Hepatocyte (in vitro differentiated cells): ENCODE results near the gene DDIT3. TPM values are rescaled to one million over a fixed set of nuclear protein-coding genes. Genes with fewer than 3 reads are reported as not detected.

Experiments
- DNase-seq: peaks from one replicate; pipeline ENCODE4 v3.0.0-alpha.2; 2016; ENCODE audit warnings: low spot score
- H2AFZ ChIP-seq: fragments of 200-600 bp; sonication (generic); 2 replicates; pipeline ENCODE4 v1.6.0; 2016; ENCODE audit warnings: antibody characterized with exemption, mild to moderate bottlenecking
- H3K27ac ChIP-seq: fragments of 200-600 bp; sonication (generic); 2 replicates; pipeline ENCODE4 v1.5.1; 2016; ENCODE audit warnings: mild to moderate bottlenecking
- H3K27me3 ChIP-seq: fragments of 200-600 bp; sonication (generic); 2 replicates; pipeline ENCODE4 v1.6.1; 2016
- H3K36me3 ChIP-seq: fragments of 200-600 bp; sonication (generic); replicated peaks from 2 replicates; pipeline ENCODE4 v1.5.1; 2016; ENCODE audit warnings: low read depth; ENCODE audit not compliant: insufficient read depth
- H3K4me1 ChIP-seq: fragments of 200-600 bp; sonication (generic); 2 replicates; pipeline ENCODE4 v1.5.1; 2016; ENCODE audit warnings: mild to moderate bottlenecking, moderate library complexity; ENCODE audit not compliant: insufficient read depth
- H3K4me2 ChIP-seq: fragments of 200-600 bp; sonication (generic); 2 replicates; pipeline ENCODE4 v1.6.0; 2016
- H3K4me3 ChIP-seq: fragments of 200-600 bp; sonication (generic); 2 replicates; pipeline ENCODE4 v1.5.1; 2016; ENCODE audit warnings: mild to moderate bottlenecking
- H3K79me2 ChIP-seq: fragments of 200-600 bp; sonication (generic); 2 replicates; pipeline ENCODE4 v1.6.0; 2017; ENCODE audit warnings: mild to moderate bottlenecking
- H3K9me2 ChIP-seq: fragments of 200-600 bp; sonication (generic); replicated peaks from 2 replicates; pipeline ENCODE4 v1.6.0; 2017; ENCODE audit warnings: mild to moderate bottlenecking; ENCODE audit not compliant: insufficient read depth
- H3K9me3 ChIP-seq: fragments of 200-600 bp; sonication (generic); 2 replicates; pipeline ENCODE4 v1.5.1; 2016; ENCODE audit warnings: low read depth, mild to moderate bottlenecking
- H4K20me1 ChIP-seq: fragments of 200-600 bp; sonication (generic); 2 replicates; pipeline ENCODE4 v1.6.0; 2016; ENCODE audit warnings: mild to moderate bottlenecking; ENCODE audit not compliant: insufficient read depth, poor library complexity, severe bottlenecking
- EZH2 ChIP-seq: fragments of 200-600 bp; sonication (generic); IDR thresholded peaks from 2 replicates; pipeline ENCODE4 v1.6.1; 2016; ENCODE audit warnings: antibody characterized with exemption, mild to moderate bottlenecking, borderline replicate concordance
- EZH2phosphoT487 ChIP-seq: fragments of 200-600 bp; sonication (generic); IDR thresholded peaks from one replicate; pipeline ENCODE4 v1.6.1; 2018; ENCODE audit warnings: antibody characterized with exemption, mild to moderate bottlenecking, low read depth, moderate library complexity; ENCODE audit not compliant: unreplicated experiment, severe bottlenecking
- WGBS: methylation state at CpG from one replicate; pipeline ENCODE4 v1.1.6; 2016; ENCODE audit warnings: low lambda C conversion rate; ENCODE audit errors: missing lambda C conversion rate; 5-methylcytosine and 5-hydroxymethylcytosine counted together
- polyA plus RNA-seq: library from polyadenylated mRNA; unstranded; fragments of >200 nt; fragmentation: Nextera tagmentation; extraction: Ambion mirVana; gene quantifications from 2 replicates; pipeline ENCODE4 v1.2.1, GENCODE V29; 2016
- total RNA-seq: library from RNA; depleted of rRNA; stranded (reverse); fragments of >200 nt; gene quantifications from 2 replicates; pipeline ENCODE4 v1.2.3, GENCODE V29; 2014
- TF ChIP-seq, protein P1 (sequence below): fragments of 200-600 bp; sonication (generic); IDR thresholded peaks from 2 replicates; pipeline ENCODE4 v1.5.1; 2016; ENCODE audit warnings: antibody characterized with exemption, mild to moderate bottlenecking; ENCODE audit not compliant: poor library complexity

DDIT3 gene
- total and polyA plus RNA-seq, 2 experiments from 2014 or later = 92.7 to 133 TPM

- DNase-seq = no peak
Observed at GRCh38 chr12:57491393-57492280, 28.7 kb downstream of the DDIT3 start.

DNA sequence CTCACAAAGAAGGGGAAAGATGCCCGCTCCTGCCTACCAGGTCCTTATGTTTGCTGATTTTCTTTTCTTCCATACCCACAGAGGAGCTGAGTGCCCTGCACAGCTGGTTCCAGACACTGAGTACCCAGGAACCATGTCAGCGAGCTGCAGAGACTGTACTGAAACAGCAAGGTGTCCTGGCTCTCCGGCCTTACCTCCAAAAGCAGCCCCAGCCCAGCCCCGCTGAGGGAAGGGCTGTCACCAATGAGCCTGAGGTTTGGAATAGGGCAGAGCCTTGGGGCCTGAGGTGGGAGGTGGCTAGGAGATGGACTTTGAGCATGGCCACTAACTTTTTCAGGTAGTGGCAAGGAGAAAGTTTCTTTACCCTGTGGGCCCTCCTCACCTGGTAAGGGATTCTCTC is 30.2 kb downstream of the DDIT3 start:
- no peak for TF ChIP-seq EZH2phosphoT487
- TF ChIP-seq EZH2 = no peak
- TF ChIP-seq, protein P1, sequence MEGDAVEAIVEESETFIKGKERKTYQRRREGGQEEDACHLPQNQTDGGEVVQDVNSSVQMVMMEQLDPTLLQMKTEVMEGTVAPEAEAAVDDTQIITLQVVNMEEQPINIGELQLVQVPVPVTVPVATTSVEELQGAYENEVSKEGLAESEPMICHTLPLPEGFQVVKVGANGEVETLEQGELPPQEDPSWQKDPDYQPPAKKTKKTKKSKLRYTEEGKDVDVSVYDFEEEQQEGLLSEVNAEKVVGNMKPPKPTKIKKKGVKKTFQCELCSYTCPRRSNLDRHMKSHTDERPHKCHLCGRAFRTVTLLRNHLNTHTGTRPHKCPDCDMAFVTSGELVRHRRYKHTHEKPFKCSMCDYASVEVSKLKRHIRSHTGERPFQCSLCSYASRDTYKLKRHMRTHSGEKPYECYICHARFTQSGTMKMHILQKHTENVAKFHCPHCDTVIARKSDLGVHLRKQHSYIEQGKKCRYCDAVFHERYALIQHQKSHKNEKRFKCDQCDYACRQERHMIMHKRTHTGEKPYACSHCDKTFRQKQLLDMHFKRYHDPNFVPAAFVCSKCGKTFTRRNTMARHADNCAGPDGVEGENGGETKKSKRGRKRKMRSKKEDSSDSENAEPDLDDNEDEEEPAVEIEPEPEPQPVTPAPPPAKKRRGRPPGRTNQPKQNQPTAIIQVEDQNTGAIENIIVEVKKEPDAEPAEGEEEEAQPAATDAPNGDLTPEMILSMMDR = no peak
- no peak for DNase-seq
- Histone ChIP-seq H3K4me2 (no peak overlapping the region), H3K79me2 (peaks cover 27% of the 10 kb centered on the region), H3K4me1 (peaks cover 11% of the 10 kb centered on the region), H3K36me3 (no peaks in the 10 kb centered on the region), H3K9me3 (no peaks in the 10 kb centered on the region), H3K27ac (no peak overlapping the region), H3K9me2 (no peaks in the 10 kb centered on the region), H3K27me3 (no peaks in the 10 kb centered on the region), H2AFZ (no peak overlapping the region), H4K20me1 (peaks cover 2% of the 10 kb centered on the region), H3K4me3 (no peak overlapping the region)
- WGBS = 96% methylated on average over 4 of the region's 4 CpGs

More at GRCh38 chr12:57491393-57492280, 28.7 kb downstream of the DDIT3 start:
- Histone ChIP-seq H4K20me1 (peaks cover 2% of the 10 kb centered on the region), H3K79me2 (peaks cover 27% of the 10 kb centered on the region), H3K9me2 (no peaks in the 10 kb centered on the region), H3K27me3 (no peaks in the 10 kb centered on the region), H3K27ac (no peak overlapping the region), H3K9me3 (no peaks in the 10 kb centered on the region), H2AFZ (no peak overlapping the region), H3K4me1 (peaks cover 11% of the 10 kb centered on the region), H3K36me3 (no peaks in the 10 kb centered on the region), H3K4me2 (no peak overlapping the region), H3K4me3 (no peak overlapping the region)
- WGBS = 95% methylated on average over 15 of the region's 15 CpGs
- TF ChIP-seq, protein P1 = peak; percentile 8
- no peak for TF ChIP-seq EZH2

DNA sequence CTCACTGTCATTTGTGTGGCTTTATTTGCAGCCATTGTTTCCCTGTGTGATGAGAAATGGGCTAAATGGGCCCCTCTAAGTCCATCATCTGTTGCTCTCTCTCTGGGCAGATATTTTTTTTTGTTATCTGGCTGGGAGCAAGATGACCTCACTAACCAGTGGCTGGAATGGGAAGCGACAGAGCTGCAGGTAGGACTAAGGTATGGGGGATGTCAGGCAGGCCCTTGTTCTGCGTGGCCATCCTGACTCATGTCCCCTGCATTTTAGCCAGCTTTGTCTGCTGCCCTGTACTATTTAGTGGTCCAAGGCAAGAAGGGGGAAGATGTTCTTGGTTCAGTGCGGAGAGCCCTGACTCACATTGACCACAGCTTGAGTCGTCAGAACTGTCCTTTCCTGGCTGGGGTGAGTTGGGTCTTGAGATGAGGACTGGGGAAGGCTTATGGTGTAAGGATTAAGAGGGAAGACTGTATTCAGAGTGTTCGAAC is 31.1 kb downstream of the DDIT3 start:
- Histone ChIP-seq H3K9me2 (no peaks in the 10 kb centered on the region), H3K9me3 (no peaks in the 10 kb centered on the region), H2AFZ (no peak overlapping the region), H3K4me1 (peaks cover 11% of the 10 kb centered on the region), H3K79me2 (peaks cover 27% of the 10 kb centered on the region), H4K20me1 (peaks cover 2% of the 10 kb centered on the region), H3K4me2 (peak overlapping the region; percentile 87), H3K27ac (no peak overlapping the region), H3K27me3 (no peaks in the 10 kb centered on the region), H3K4me3 (peak overlapping the region; percentile 39), H3K36me3 (no peaks in the 10 kb centered on the region)
- 91% methylated on average over 5 of the region's 5 CpGs for WGBS
- no peak for DNase-seq
- TF ChIP-seq EZH2 (no peak), EZH2phosphoT487 (no peak)
- TF ChIP-seq, protein P1 = no peak
